GM21786 (cell line): ENCODE data around the gene SLC9A8.
"Not testable (repeated sequence)": the region's sequence is repeated elsewhere in the genome, so short reads cannot be mapped to it uniquely, and the experiment has no call there.

Experiments used
- ATAC-seq: cut with Tn5 transposase; IDR thresholded peaks from one replicate; pipeline ENCODE4 v1.9.1; 2021; ENCODE audit not compliant: unreplicated experiment

Gene SLC9A8, protein sequence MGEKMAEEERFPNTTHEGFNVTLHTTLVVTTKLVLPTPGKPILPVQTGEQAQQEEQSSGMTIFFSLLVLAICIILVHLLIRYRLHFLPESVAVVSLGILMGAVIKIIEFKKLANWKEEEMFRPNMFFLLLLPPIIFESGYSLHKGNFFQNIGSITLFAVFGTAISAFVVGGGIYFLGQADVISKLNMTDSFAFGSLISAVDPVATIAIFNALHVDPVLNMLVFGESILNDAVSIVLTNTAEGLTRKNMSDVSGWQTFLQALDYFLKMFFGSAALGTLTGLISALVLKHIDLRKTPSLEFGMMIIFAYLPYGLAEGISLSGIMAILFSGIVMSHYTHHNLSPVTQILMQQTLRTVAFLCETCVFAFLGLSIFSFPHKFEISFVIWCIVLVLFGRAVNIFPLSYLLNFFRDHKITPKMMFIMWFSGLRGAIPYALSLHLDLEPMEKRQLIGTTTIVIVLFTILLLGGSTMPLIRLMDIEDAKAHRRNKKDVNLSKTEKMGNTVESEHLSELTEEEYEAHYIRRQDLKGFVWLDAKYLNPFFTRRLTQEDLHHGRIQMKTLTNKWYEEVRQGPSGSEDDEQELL

DNA sequence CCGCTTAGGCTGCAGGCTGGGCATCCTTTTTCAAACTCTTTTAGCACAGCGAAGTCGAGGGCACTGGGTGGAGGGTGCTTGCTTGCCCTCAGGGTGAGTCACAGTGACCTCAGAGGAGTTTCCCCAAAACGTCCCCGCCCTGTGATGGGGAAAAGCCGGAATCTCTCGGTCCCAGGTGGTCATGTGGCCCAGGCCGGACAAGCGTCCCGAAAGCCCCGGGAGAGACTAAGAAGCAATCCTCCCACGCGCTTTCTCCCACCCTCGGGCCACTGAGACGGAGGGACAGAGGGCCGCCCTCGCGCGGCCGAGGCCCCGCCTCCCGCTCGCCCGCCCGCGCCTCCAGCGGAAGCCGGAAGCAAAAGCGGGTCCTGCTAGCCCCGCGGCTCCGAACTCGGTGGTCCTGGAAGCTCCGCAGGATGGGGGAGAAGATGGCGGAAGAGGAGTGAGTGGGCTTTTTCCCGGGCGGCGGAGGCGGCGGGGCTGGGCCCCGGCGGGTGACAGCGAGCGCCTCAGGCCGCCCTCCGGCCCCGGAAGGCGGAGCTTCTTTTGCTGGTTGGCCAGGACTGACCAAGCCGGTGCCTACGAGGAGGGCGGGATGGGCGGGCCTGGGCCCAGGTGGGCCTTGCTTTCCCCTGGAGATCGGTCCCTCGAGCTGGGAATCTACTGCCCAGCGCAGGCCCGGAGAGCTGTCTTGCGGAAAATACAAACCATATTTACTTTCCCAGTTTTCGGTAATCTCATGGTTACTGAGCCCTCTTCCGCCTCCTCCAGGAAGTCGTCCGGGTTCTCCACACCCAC lies at the start of gene SLC9A8:
TSS of gene SLC9A8 (plus strand) at position 322 of the 798 bp plus-strand sequence. CDS start at position 417, 95 bp downstream.
- peak; percentile 85 for ATAC-seq

DNA sequence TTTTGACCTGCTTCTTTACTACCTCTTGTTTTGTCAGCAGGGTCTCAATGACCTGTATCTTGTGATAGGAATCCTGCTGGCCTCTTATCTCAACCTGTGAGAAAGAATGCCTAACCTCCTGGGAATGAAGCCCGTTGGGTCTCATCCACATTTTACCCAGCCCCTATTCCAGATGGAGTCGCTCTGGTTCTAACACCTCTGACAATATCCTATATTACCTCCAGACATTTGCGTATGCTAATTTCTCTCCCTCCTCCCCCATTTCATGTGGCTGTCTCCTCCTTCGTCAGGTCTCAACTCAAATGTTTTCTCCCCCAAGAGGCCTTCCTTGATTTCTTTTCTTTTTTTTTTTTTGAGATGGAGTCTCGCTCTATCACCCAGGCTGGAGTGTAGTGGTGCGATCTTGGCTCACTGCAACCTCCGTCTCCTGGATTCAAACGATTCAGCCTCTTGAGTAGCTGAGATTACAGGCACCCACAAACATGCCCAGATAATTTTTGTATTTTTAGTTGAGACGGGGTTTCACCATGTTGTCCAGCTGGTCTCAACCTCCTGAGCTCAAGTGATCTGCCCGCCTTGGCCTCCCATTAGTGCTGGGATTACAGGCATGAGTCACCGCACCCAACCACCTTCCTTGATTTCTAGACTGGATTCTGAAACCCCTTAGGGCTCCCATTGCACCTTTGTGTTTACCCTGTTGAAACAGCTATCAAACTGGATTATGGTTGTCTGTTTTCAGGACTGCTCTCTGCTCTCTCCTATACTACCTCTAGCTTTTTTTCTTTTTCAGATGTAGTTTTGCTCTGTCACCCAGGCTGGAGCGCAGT lies 49.5 kb upstream of the SLC9A8 start:
- ATAC-seq, result no peak

DNA sequence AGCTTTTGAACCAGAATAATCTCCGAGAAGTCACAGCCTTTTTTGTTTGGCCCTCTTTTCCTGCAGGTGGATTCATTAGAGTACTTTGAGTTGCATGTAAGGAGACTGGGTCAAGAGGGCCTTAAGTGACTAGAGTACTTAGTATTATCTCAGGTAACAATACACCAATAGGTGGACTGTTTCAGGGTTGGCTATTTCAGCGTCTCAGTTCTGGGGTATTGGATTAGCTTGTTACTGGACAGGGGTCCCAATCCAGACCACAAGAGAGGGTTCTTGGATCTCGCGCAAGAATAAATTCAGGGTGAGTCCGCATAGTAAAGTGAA lies 47.3 kb upstream of the SLC9A8 start:
- ATAC-seq, result no peak

DNA sequence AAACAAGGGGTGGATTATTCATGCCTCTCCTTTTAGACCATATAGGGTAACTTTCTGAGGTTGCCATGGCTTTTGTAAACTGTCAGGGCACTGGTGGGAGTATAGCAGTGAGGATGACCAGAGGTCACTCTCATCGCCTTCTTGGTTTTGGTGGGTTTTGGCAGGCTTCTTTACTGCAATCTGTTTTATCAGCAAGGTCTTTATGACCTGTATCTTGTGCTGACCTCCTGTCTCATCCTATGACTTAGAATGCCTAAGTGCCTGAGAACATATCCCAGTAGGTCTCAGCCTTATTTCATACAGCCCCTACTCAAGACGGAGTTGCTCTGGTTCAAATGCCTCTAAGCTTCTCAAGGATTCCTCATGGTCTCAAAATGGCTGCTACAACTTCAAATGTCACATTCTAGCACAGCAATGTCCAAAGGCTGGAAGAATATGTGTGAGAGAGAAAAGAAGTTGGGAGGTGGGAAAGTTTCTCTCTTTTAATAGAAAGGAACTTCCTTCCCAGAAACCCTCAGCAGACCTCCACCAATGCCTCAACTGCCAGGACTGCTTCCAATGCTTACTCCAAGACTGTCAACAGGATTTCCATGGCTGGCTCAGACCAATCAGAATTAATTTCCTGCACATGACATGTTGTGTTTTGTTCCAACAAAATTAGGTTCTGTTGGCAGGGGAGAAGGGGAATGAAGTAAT lies 46.6 kb upstream of the SLC9A8 start:
- ATAC-seq, result no peak

DNA sequence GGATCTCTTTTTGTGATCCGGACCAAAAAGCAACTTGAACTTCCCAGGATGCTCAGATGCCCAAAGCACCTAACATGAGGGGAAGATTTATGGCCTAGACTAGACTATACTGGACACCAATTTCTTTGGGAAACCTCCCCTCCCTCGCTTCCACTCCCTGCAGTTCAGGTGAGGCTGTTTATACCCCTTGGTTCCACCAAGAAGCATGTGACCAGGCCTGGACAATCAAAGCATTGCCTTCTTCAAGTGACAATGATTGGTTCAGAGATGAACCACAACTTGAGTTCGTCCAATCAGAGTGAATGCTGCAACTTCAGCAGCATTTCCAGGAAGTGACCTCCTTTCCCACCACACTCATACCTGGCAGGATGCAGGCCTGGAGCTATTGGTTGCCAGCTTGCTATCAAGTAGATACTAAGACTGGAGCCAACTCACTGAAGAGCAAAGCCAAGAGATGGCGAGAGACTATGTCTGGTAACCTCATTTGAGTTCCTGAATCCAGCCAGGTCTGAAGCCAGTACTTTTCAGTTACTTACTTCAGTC lies 45.6 kb upstream of the SLC9A8 start:
- ATAC-seq, result no peak

DNA sequence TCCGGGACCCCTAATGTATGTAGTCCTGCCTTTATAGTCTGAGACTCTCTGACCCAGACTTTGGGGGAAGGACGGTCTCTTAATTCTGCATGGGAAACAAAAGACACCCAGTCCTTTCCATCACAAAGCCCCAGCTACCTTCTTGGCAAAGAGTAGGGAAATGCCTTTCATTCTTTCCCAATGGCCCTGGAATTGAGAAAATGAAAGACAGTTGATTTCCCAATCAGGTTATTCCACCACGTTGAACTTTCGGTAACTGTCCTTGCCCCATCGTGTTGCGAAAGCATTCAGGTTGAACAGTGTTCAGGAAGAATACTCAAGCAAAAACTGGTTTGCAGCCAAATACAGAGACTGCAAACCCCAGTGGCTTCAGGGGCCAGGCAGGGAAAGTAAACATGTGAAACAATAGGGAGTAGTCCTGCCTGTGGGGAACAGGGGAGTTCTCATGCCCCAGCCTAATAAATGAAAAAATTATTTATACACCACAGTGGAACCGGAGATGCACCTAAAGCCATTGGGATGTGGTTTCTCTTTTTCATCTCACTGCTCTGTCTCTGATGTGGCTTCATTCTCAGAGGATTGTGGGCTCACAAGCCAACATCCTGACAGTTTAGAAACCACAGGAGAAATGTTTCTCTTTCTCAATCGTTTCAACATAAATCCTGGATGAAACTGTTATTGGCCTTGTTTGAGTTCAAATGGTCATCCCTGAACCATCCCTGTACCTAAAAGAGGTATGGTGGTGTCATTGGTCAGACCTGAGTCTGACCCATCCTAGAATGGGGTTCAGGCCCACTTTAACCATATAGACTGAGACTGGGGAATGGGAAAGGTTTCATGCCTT lies 44.2 kb upstream of the SLC9A8 start:
- ATAC-seq, result no peak

DNA sequence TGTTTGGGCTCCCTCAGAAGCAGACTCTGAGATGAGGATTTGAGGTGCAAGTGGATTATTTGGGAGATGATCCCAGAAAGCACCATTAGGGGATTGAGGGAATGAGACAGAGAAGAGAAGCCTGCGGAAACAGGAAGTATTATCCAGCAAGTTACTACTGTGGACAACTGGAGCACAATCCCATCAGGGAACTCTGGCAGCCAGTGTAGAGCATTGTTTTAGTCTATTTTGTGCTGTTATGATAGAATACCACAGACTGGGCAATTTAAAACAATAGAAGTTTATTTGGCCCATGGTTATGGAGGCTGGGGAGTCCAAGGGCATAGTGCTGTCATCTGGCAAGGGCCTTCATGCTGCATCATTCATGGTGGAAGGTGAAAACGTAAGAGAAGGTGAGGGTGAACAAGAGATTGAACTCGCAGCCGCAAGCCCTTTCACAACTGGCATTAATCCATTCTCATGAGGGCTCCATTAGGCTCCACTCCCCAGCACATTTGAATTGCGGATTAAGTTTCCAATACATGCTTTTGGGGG lies 43.5 kb upstream of the SLC9A8 start:
- ATAC-seq, result no peak

DNA sequence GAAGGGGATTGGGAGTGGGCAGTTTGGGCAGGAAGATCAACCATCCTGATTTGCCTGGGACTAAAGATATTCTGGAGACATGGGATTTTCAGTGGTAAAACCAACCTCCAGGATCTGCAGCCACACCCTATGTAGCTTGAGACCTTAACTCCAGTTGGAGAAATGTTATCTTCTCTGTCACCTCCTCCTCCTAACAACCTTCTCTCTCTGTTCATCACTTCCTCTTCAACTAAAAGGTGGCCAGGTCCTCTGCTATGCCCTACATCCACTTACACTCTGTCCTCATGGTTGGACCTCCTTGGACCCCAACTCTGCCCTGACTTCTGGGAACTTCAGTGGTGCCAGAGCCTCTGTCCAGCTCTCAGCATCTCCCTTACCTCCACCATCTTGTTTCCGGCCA lies 42.0 kb upstream of the SLC9A8 start:
- no peak for ATAC-seq

DNA sequence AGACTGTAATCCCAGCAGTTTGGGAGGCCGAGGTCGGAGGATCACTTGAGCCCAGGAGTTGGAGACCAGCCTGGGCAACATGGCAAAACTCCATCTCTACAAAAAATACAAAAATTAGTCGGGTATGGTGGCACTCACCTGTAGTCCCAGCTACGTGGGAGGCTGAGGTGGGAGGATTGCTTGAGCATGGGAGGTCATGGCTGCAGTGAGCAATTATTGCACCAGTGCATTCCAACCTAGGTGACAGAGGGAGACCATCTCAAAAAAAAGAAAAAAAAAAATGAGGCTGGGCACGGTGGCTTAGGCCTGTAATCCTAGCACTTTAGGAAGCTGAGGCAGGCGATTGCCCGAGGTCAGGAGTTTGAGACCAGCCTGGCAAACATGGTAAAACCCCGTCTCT lies 38.4 kb upstream of the SLC9A8 start:
- not testable (repeated sequence) for ATAC-seq

DNA sequence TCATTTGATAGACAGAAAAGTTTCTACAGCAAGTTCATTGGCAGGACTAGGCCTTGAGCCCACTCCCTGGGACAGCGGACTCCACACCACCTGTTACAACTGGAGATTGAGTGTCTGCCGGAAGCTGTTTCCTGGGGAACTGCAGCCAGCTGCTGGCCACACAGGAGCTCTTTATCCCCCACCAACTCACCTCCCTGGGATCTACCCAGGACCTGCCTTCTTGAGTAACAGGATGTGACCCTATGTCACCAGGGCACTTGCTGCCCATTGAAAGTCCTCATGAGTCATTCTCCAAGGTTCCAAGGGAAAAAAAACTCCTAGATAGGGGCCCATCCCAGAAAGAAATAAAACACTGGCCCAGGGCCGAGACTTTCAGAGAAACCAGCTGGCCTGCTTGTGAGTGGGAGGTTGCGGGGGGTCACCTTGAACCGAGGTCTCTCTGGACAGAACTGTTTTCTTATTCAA lies 37.4 kb upstream of the SLC9A8 start:
- no peak for ATAC-seq

DNA sequence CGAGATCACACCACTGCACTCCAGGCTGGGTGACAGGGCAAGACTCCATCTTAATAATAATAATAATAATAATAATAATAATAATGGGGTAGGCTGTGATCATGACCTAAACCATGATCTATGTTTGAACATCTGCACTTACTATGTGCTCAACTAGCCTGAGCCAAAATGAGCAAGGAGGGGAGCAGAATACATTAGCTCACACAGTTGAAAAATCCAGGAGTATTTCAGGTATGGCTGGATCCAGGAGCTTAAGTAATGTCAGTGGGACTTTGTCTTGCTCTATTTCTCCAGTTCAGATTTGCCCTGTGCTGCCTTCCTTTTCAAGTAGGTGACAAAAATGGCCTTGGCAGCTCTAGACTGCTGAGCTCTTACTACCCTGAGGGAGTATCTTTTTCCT lies 32.7 kb upstream of the SLC9A8 start:
- no peak for ATAC-seq

DNA sequence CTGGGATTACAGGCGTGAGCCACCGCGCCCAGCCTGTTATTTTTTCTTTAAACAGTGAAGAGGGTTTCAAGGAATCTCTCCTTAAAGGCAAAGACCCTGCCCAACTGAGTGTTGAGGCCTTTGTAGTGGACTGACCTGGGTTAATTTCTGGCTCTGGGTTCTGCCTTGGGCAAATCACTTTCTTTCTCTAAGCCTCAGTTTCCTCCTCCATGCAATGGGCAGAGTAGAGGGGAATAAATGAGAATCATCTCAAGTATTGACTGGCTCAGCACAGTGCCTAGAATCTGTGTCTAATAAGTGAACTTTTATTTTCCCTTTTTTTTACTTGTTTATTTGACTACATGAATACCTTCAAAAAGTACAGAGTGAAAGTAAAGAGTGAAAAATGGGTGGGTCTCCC lies 31.0 kb upstream of the SLC9A8 start:
- no peak for ATAC-seq

DNA sequence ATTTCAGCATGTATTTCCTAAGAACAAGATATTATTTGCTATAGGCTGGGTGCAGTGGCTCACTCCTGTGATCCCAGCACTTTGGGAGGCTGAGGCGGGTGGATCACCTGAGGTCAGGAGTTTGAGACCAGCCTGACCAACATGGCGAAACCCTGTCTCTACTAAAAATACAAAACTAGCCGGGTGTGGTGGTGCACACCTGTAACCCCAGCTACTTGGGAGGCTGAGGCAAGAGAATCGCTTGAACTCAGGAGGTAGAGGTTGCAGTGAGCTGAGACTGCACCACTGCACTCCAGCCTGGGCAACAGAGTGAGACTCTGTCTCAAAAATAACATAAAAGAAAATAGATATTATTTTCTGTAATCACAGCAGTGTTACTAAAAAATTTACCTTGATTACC lies 30.2 kb upstream of the SLC9A8 start:
- ATAC-seq, result not testable (repeated sequence)

DNA sequence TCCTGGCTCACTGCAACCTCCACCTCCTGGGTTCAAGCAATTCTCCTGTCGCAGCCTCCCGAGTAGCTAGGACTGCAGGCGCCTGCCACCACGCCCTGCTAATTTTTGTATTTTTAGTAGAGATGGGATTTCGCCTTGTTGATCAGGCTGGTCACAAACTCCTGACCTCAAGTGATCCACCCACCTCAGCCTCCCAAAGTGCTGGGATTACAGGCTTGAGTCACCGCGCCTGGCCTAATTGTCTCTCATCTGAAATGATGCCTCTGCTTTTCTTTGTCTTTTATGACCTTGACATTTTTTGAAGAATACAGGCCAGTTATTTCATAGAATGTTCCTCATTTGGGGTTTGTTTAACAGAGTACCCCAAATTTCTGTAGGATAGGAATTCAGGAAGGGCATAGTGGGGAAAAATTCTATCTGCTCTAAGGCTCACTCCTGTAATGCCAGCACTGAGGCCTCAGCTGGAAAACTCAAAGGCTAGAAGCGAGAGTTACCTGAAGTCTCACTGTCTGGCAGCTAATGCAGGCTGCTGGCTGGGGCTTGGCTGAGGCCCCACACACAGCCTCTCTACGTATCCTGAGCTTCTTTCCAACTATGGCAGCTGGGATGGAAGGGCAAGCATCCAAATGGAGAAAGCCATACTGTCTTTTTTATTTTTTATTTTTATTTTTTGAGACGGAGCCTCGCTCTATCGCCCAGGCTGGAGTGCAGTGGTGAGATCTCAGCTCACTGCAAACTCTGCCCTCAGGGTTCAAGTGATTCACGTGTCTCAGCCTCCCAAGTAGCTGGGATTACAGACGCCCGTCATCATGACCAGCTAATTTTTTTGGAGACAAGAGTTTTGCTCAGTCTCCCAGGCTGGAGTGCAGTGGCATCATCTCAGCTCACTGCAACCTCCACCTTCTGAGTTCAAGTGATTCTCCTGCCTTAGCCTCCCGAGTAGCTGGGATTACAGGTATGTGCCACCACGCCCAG lies 29.3 kb upstream of the SLC9A8 start:
- not testable (repeated sequence) for ATAC-seq

DNA sequence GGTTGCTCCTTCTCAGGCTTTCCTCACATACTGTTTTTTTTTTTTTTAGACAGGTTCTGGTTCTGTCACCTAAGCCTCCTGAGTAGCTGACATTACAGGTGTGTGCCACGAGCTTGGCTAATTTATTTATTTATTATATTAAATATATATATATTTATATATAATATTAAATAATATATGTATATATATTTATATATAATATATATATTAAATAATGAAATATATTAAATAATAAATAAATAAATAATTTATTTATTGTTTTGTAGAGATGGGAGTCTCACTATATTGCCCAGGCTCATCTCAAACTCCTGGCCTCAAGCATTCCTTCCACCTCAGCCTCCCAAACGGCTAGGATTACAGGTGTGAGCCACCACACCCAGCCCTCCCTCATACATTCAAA lies 28.3 kb upstream of the SLC9A8 start:
- ATAC-seq, result no peak

DNA sequence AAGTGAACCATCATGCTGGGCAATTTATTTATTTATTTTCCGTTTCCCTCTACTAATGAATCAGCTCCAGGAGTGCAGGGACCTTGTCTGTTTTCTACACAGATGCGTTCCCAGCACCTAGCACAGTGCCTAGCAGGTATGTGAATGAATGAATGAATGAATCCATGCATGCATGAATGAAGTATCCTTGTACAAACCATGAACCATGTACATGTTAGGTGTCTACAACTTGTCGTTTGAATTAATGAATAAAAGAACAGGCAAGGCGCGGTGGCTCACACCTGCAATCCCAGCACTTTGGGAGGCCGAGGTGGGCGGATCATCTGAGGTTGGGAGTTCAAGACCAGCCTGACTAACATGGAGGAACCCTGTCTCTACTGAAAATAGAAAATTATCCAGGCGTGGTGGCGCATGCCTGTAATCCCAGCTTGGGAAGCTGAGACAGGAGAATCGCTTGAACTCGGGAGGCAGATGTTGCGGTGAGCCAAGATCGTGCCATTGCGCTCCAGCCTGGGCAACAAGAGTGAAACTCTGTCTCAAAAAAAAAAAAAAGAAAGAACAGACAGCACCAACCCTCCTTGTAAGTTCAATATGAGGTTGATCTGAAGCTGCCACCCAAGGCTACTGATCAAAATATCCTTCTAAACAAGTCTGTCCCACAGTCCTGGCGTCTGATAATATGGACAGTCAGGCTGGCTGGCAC lies 27.3 kb upstream of the SLC9A8 start:
- no peak for ATAC-seq

DNA sequence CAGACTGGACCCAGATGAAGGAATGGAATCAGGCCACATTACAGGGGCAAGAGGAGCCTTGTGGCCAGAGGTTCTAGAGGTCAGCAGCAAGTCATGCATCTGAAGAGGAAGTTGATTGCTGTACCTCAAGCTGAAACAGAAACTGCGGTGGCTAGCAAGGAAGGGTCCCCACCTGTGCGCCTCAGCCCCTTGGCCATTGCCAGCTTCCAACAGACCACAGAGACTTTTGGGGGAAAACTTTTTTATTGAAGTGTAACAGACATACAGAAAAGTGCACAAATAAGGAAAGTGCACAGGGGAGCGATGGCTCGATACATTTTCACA lies 26.8 kb upstream of the SLC9A8 start:
- peak; percentile 91 for ATAC-seq
